ENCODE results near the gene HECW1.

DNA sequence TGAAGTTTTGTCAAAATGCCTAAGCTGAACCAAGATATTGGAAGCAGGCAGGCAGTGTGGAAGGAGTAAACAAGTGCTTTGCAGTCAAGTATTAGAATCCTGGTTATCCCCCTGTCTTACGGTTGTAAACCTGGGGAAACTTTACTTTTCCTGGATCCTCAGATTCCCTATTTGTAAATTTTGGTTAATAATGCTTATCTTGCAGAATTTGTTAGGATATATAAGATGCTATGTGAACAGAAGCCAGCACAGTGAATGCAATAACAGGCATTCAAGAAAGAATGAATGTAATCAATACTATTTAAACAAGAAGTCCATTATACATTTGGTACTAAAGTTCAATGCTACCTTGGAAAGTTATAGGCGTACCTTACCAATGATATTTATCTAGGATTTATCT is 378.7 kb downstream of the HECW1 start:
- TF ChIP-seq, protein P1, sequence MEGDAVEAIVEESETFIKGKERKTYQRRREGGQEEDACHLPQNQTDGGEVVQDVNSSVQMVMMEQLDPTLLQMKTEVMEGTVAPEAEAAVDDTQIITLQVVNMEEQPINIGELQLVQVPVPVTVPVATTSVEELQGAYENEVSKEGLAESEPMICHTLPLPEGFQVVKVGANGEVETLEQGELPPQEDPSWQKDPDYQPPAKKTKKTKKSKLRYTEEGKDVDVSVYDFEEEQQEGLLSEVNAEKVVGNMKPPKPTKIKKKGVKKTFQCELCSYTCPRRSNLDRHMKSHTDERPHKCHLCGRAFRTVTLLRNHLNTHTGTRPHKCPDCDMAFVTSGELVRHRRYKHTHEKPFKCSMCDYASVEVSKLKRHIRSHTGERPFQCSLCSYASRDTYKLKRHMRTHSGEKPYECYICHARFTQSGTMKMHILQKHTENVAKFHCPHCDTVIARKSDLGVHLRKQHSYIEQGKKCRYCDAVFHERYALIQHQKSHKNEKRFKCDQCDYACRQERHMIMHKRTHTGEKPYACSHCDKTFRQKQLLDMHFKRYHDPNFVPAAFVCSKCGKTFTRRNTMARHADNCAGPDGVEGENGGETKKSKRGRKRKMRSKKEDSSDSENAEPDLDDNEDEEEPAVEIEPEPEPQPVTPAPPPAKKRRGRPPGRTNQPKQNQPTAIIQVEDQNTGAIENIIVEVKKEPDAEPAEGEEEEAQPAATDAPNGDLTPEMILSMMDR (optimal IDR thresholded peaks at IDR 0.05 in 1 of 3, IDR thresholded peaks at IDR 0.05 in 1 of 3, conservative IDR thresholded peaks at IDR 0.05 in 1 of 3; ENCODE audit: extremely low read depth in 1 of 3, insufficient read depth in 2 of 3, low read length in 3 of 3) = no peak
- no peak for TF ChIP-seq EZH2 (IDR thresholded peaks at IDR 0.05; ENCODE audit: low read length)

Measured in keratinocyte (primary cell).